Myocyte (in vitro differentiated cells): Measurements from ENCODE around the gene DNAI1. TPM values are rescaled to one million over a fixed set of nuclear protein-coding genes. Genes with fewer than 3 reads are reported as not detected.

Experiments used
- DNase-seq: peaks from one replicate; pipeline ENCODE4 v3.0.0-alpha.2; 2012; ENCODE audit warnings: low read depth
- total RNA-seq: library from RNA; depleted of rRNA; stranded (reverse); fragments of >200 nt; gene quantifications from 2 replicates; pipeline ENCODE4 v1.2.3, GENCODE V29; 2014

DNAI1 gene
- total RNA-seq, 1 donor from 2014 or later: 0.13 TPM

GRCh38 chr9:34557426-34558321 lies 99.1 kb downstream of the DNAI1 start:
- peak; percentile 52 for DNase-seq

- no peak for DNase-seq
Measured at GRCh38 chr9:34558364-34558763, 99.8 kb downstream of the DNAI1 start.

GRCh38 chr9:34558919-34559623 lies 100.5 kb downstream of the DNAI1 start:
- DNase-seq: peak; percentile 86

GRCh38 chr9:34559624-34560455 lies 101.2 kb downstream of the DNAI1 start:
- DNase-seq: peak; percentile 70

- DNase-seq: no peak
Measured at GRCh38 chr9:34560599-34561214, 102.1 kb downstream of the DNAI1 start.

GRCh38 chr9:34562135-34562745 lies 103.6 kb downstream of the DNAI1 start:
- no peak for DNase-seq

- no peak for DNase-seq
Measured at GRCh38 chr9:34563262-34563661, 104.7 kb downstream of the DNAI1 start.

GRCh38 chr9:34564617-34565016 lies 106.0 kb downstream of the DNAI1 start:
- no peak for DNase-seq

- no peak for DNase-seq
Measured at GRCh38 chr9:34565856-34566255, 107.3 kb downstream of the DNAI1 start.

- no peak for DNase-seq
Measured at GRCh38 chr9:34566322-34566721, 107.7 kb downstream of the DNAI1 start.

GRCh38 chr9:34566972-34567371 lies 108.4 kb downstream of the DNAI1 start:
- no peak for DNase-seq

- no peak for DNase-seq
Measured at GRCh38 chr9:34568133-34568532, 109.5 kb downstream of the DNAI1 start.

- no peak for DNase-seq
Measured at GRCh38 chr9:34568774-34569173, 110.2 kb downstream of the DNAI1 start.

GRCh38 chr9:34570376-34570775 lies 111.8 kb downstream of the DNAI1 start:
- DNase-seq: no peak

Other genes with a start within 250 kb of the DNAI1 start
- gene KIF24, start 129.5 kb upstream of the DNAI1 start, total RNA-seq: 2.0 and 2.1 TPM in 2 replicates
- gene NUDT2, start 129.2 kb upstream of the DNAI1 start, total RNA-seq: 28.3 and 28.4 TPM in 2 replicates
- 2.6 and 7.6 TPM in 2 replicates for gene MYORG, start 81.9 kb upstream of the DNAI1 start, total RNA-seq
- gene FAM219A, start 235 bp upstream of the DNAI1 start, total RNA-seq: 18.9 and 19.2 TPM in 2 replicates
- 0.21 and 0.35 TPM in 2 replicates for gene ENHO, start 64.2 kb downstream of the DNAI1 start, total RNA-seq
- 0.05 TPM in 1 of 2 replicates, not detected in the other for gene CNTFR, start 130.9 kb downstream of the DNAI1 start, total RNA-seq
- gene RPP25L, start 153.3 kb downstream of the DNAI1 start, total RNA-seq: 26.1 and 39.4 TPM in 2 replicates
- gene DCTN3, start 161.7 kb downstream of the DNAI1 start, total RNA-seq: 57.2 and 98.8 TPM in 2 replicates
- gene ARID3C, start 170.3 kb downstream of the DNAI1 start, total RNA-seq: 0.16 TPM in 1 of 2 replicates, not detected in the other
- gene SIGMAR1, start 179.0 kb downstream of the DNAI1 start, total RNA-seq: 103 and 122 TPM in 2 replicates
- 22.9 and 24.0 TPM in 2 replicates for gene GALT, start 187.9 kb downstream of the DNAI1 start, total RNA-seq
- gene IL11RA, start 193.4 kb downstream of the DNAI1 start, total RNA-seq: 11.8 and 16.0 TPM in 2 replicates
- gene CCL27, start 203.9 kb downstream of the DNAI1 start, total RNA-seq: not detected in 2 replicates
- not detected in 2 replicates for gene CCL19, start 232.5 kb downstream of the DNAI1 start, total RNA-seq